Lung (tissue), 12 donors: ENCODE data around the gene MMS19. TPM values are rescaled to one million over a fixed set of nuclear protein-coding genes. Genes with fewer than 3 reads are reported as not detected.

Experiments used
- ATAC-seq: fragments of 200-7000 bp; cut with Tn5 transposase; one replicate; pipeline ENCODE4 v1.9.1; 2020; ENCODE audit warnings: moderate number of reproducible peaks; ENCODE audit not compliant: insufficient read depth, low FRiP score
- DNase-seq, 3 donors: peaks; one replicate each; pipeline ENCODE4 v3.0.0-alpha.2; 2013 to 2017
- H3K27ac ChIP-seq, 2 donors: one replicate each; pipeline ENCODE4 v1.5.1; 2013; ENCODE audit warnings: mild to moderate bottlenecking in 2 of 2, moderate library complexity in 2 of 2, control low read depth in 1 of 2, inconsistent platforms in 1 of 2, low read depth in 1 of 2, low read length in 1 of 2
- H3K27me3 ChIP-seq, 3 donors: one replicate each; pipeline ENCODE4 v1.5.1; 2013; ENCODE audit warnings: low read length in 2 of 3; ENCODE audit not compliant: control insufficient read depth in 3 of 3, insufficient read depth in 3 of 3
- H3K36me3 ChIP-seq, 4 donors: one replicate each; pipeline ENCODE4 v1.5.1; 2013; ENCODE audit warnings: low read length in 4 of 4, mild to moderate bottlenecking in 1 of 4, moderate library complexity in 1 of 4; ENCODE audit not compliant: control insufficient read depth in 4 of 4, insufficient read depth in 4 of 4
- H3K4me1 ChIP-seq, 5 donors: one replicate each; pipeline ENCODE4 v1.5.1; 2013; ENCODE audit warnings: low read length in 5 of 5, mild to moderate bottlenecking in 2 of 5, moderate library complexity in 1 of 5; ENCODE audit not compliant: control insufficient read depth in 5 of 5, insufficient read depth in 5 of 5
- H3K4me3 ChIP-seq: one replicate; pipeline ENCODE4 v1.5.1; 2013; ENCODE audit warnings: mild to moderate bottlenecking, control low read depth, moderate library complexity
- H3K9ac ChIP-seq, 2 donors: one replicate each; pipeline ENCODE4 v1.5.1; 2013; ENCODE audit warnings: low read length in 2 of 2, control low read depth in 1 of 2; ENCODE audit not compliant: insufficient read depth in 1 of 2
- H3K9me3 ChIP-seq, 4 donors: one replicate each; pipeline ENCODE4 v1.5.1; 2013; ENCODE audit warnings: low read length in 3 of 4, mild to moderate bottlenecking in 1 of 4, moderate library complexity in 1 of 4; ENCODE audit not compliant: control insufficient read depth in 4 of 4, insufficient read depth in 3 of 4
- CTCF ChIP-seq: IDR thresholded peaks from 2 replicates; pipeline ENCODE4 v1.5.1; 2012; ENCODE audit warnings: mild to moderate bottlenecking; ENCODE audit errors: control extremely low read depth, extremely low read depth
- WGBS, 2 donors: extraction: QIAGEN DNeasy Blood & Tissue Kit; methylation state at CpG; one replicate each; pipeline ENCODE4 v1.1.7; 2013; 5-methylcytosine and 5-hydroxymethylcytosine counted together
- polyA plus RNA-seq, 2 donors: library from polyadenylated mRNA; stranded (reverse); fragments of 200-250 nt; gene quantifications; one replicate each; pipeline ENCODE4 v1.2.1, GENCODE V29; 2013
- total RNA-seq, 2 donors: library from RNA; depleted of rRNA in 1 of 2; stranded (reverse); fragments of >200 nt in 1 of 2; gene quantifications; one replicate each; pipeline ENCODE4 v1.2.1, GENCODE V29; 2014 to 2021
- donor health status: control.
- donor health status: control.
- donor health status: Bipolar disorder and iron deficiency.
- donor health status: healthy.
- donor health status: DM: yes; HTN: yes; CAD: no.

The MMS19 gene
- total and polyA plus RNA-seq, 4 donors = 39.9 to 74.5 (median 62.5) TPM

DNA sequence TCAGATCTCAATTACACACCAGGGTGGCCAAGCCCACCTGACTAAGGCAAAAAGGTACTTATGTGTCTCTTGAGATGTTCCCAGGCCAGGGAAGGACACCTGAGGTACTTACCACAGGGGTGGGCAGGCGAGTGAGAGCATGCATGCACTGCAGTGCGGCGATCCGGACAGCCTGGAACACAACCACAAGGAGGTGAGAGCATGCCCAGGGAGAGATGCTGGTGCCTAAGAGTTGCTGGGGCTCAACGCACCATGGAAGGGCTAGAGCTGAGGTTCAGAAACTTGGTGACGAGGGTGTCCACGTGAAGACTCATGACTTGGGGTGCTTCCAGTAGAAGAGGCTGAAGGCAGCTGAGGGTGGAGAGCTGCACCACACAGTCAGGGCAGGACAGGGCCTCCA is 39.1 kb downstream of the MMS19 start:
- no peak for DNase-seq
- Histone ChIP-seq H3K36me3 (peaks cover 43 to 74% (median 68%) of the 10 kb centered on the region in 4 donors), H3K9me3 (no peaks in the 10 kb centered on the region), H3K4me1 (no peaks in the 10 kb centered on the region), H3K9ac (no peak overlapping the region), H3K27me3 (no peaks in the 10 kb centered on the region), H3K27ac (no peak overlapping the region), H3K4me3 (no peak overlapping the region)
- WGBS, 2 donors = 93 to 98% methylated on average over 7 of the region's 7 CpGs
- ATAC-seq = no peak
- no peak for TF ChIP-seq CTCF

DNA sequence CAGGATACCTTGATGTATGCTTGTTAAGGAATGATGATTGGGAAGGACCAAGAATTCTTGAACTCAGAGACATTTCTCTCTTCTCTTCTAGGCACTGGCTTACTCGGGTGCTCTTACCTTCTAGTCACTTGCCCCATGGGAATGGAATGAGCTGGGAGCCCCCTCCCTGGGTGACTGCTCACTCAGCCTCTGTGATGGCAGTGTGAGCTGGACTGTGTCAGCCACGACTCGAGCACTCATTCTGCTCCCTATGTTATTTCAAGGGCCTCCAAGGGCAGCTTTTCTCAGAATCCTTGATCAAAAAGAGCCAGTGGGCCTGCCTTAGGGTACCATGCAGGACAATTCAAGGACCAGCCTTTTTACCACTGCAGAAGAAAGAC is 41.5 kb downstream of the MMS19 start:
- H3K4me3 ChIP-seq = no peak overlapping the region
- WGBS, 2 donors = 72 to 93% methylated on average over 3 of the region's 3 CpGs
- H3K4me1 ChIP-seq = peaks cover 0 to 2% (median 0%) of the 10 kb centered on the region in 5 donors
- H3K36me3 ChIP-seq = peaks cover 37 to 72% (median 60%) of the 10 kb centered on the region in 4 donors
- TF ChIP-seq CTCF = no peak
- ATAC-seq = no peak
- no peak overlapping the region for H3K9ac ChIP-seq
- DNase-seq = no peak
- no peaks in the 10 kb centered on the region for H3K9me3 ChIP-seq
- H3K27me3 ChIP-seq = no peaks in the 10 kb centered on the region
- H3K27ac ChIP-seq = no peak overlapping the region

DNA sequence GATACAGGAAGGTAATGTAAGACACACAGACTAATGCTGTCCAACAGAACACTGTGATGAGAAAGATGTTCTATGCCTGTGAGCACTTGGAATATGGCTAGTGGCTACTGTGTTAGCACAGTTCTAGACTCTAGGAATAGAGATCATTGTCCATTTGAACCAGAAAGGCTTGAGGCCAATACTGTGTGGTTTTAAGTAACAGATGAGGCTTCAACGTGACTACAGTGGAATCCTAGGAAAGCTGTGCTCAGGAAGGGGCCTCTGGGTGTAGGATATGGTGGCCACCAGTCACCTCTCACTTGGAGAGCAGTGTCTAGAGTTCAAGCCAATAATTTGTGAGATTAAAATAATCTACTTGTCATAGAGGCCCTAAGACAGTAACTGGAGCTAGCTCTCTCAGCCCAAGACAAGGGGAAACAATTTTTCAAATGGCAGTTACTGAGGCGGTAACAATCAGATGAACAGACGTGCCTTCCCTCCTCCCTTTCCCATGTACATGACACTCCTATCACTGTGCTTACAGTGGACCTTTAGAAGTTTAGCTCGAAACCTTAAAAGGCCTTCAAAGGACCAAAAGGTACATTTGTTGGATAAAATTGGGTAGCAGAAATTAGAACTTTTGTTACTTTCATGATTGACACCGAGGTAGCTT is 42.1 kb downstream of the MMS19 start:
- peaks cover 0 to 3% (median 0%) of the 10 kb centered on the region in 5 donors for H3K4me1 ChIP-seq
- H3K4me3 ChIP-seq = no peak overlapping the region
- no peak overlapping the region for H3K27ac ChIP-seq
- H3K9me3 ChIP-seq = no peaks in the 10 kb centered on the region
- H3K36me3 ChIP-seq = peaks cover 32 to 72% (median 57%) of the 10 kb centered on the region in 4 donors
- no peaks in the 10 kb centered on the region for H3K27me3 ChIP-seq
- DNase-seq = no peak
- WGBS, 2 donors = 68 to 81% methylated on average over 5 of the region's 5 CpGs
- no peak for ATAC-seq
- H3K9ac ChIP-seq = no peak overlapping the region
- TF ChIP-seq CTCF = no peak
